GM19463 (cell line): ENCODE data around the gene PCSK6.
"Not testable (repeated sequence)": the region's sequence is repeated elsewhere in the genome, so short reads cannot be mapped to it uniquely, and the experiment has no call there.

Experiments used
- ATAC-seq: cut with Tn5 transposase; IDR thresholded peaks from one replicate; pipeline ENCODE4 v1.9.1; 2021; ENCODE audit warnings: mild to moderate bottlenecking, moderate library complexity; ENCODE audit not compliant: unreplicated experiment

Gene PCSK6

DNA sequence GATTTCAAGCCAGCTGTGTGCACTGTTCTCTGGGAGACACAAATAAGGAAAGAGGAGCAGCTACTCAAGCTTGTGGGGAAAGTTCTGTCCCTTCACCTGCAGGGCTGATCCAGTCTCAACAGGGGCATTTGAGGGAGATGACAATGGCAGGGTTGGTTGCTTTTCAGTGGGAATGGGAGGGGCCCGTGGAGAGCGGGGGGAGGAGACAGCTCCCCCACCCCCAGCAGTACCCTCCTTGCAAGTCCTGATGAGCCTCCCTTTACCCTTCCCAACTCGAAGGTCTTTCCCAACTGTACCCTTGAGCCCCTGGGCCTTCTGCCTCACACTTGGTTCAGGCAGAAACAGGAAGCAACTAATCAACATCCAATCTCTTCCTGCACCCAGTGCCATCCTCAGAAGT is 122.7 kb downstream of the PCSK6 start:
- ATAC-seq: no peak

- no peak for ATAC-seq
Observed at GRCh38 chr15:101362986-101363566, 126.4 kb downstream of the PCSK6 start.

DNA sequence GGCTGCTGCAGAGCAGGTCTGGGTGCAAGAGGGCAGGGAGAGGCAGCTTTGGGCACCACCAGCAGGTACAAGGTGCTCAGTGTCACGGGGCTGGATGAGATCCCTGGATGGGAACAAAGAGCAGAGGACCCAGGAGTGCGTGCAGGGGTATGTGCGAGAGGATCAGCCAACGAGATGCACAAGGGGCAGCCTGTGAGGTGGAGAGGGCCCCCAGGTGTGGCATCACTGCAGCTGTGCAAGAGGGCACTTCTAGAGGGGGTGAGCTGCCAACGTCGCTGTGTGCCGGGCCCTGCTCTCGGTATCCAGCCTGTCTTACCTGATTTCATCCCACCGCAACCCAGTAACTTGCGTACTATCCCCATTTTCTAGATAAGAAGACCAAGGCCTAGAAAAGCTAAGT is 127.1 kb downstream of the PCSK6 start:
- ATAC-seq: no peak

DNA sequence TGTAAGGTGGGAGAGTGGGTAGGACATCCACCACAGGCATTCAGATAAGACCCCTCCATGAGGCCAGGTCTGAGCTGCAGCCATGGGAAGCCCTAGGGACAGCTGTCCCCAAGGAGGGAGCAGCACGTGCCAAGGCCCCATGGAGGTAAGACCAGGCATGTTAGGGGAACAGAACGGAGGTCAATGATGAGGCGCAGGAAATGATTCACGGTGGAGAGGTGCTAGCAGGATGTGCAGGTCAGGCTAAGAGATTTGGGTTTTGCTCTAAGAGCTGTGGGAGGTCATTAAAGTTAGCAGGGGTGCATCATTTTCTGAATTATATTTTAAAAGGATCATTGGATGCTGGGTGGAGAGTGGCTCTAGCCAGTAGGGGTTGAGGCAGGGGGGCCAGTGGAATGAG is 128.1 kb downstream of the PCSK6 start:
- no peak for ATAC-seq

DNA sequence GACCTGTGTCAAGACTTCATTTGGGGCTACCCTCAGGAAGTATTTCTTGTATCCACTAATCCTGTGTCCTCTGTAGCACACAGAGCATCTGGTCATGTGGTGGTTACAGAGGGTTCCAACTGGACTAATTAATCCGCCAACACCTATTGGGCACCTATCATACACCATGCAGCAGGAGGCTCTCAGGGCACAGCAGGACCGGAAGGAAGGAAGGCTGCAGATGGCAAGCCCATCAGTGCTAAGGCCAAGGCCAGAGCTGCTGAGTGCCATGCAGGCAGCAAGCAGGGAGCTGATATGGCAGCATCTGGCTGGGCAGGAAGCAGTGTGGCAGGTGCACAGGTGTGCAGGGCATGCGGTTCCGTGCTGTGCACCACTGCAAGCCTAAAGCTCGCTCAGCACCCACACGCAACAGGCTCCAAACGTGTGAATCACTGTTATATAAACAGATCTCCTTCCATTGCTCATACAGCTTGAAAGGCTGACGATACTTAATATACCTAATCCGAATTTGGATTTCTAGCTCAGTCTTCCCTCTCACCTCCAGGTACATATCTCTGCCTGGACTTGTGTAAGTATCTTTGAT is 130.1 kb downstream of the PCSK6 start:
- no peak for ATAC-seq

- no peak for ATAC-seq
Observed at GRCh38 chr15:101358895-101359294, 130.6 kb downstream of the PCSK6 start.

- no peak for ATAC-seq
Observed at GRCh38 chr15:101357885-101358284, 131.6 kb downstream of the PCSK6 start.

GRCh38 chr15:101357333-101357732 is 132.2 kb downstream of the PCSK6 start:
- no peak for ATAC-seq

- not testable (repeated sequence) for ATAC-seq
Observed at GRCh38 chr15:101356512-101357172, 132.9 kb downstream of the PCSK6 start.

DNA sequence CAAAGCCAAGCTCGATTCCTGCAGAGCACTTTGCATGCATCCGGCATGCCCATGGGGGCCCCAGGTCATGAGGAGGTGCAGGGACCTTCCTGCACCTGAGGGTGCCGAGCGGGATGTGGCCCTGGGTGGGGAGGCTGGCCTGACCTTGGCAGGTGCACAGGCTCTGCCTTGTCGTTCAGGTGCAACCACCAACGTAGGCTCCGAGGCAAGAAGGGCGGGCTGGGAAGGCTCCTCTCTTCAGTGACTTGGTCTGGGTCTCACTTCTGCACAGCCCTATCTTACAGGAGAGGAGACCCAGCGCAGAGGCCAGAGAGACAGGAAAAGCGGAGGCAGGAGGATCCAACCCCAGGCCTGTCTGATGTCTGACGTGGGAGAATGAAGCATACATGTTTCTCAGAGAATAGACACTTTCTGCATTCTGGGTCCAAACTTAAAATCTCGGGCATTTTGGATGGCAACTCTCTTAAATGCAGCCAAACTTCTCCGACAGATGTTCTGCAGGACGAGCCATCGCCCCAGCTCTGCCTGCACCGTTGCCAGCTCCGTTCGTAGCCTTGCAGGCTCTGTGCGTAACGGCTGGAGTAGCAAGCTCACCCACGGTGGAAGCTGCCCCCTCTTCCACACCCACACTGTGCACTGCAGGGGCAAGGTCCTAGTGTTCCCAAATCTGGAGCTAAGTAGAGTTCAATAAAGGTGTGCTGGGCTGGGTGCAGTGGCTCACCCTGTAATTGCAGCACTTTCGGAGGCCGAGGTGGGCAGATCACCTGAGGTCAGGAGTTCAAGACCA is 133.6 kb downstream of the PCSK6 start:
- no peak for ATAC-seq

GRCh38 chr15:101354891-101355623 is 134.4 kb downstream of the PCSK6 start:
- ATAC-seq: no peak

GRCh38 chr15:101353240-101353639 is 136.3 kb downstream of the PCSK6 start:
- no peak for ATAC-seq

- no peak for ATAC-seq
Observed at GRCh38 chr15:101351736-101352135, 137.8 kb downstream of the PCSK6 start.

- no peak for ATAC-seq
Observed at GRCh38 chr15:101349047-101349951, 140.2 kb downstream of the PCSK6 start.

- no peak for ATAC-seq
Observed at GRCh38 chr15:101348643-101349042, 140.9 kb downstream of the PCSK6 start.

GRCh38 chr15:101348015-101348414 is 141.5 kb downstream of the PCSK6 start:
- ATAC-seq: no peak

DNA sequence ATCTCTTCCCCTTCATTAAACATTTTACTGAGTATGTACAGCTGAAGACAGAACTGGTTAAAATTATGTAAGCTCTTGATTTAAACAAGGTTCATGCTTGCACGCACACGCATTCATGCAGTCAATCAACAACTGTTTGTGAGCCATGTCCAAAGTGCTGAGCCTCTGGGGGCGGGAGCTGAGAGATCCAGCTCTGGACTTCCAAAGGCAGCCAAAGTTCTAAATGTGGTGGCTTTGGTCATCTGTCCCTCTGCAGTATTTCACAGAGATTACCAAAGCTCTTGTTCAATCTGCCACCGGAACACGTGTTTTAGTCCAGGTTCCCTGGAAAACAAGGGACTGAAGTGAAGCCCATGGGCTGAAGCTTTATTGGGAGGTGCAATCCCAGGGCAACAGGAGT is 142.1 kb downstream of the PCSK6 start:
- ATAC-seq: no peak

DNA sequence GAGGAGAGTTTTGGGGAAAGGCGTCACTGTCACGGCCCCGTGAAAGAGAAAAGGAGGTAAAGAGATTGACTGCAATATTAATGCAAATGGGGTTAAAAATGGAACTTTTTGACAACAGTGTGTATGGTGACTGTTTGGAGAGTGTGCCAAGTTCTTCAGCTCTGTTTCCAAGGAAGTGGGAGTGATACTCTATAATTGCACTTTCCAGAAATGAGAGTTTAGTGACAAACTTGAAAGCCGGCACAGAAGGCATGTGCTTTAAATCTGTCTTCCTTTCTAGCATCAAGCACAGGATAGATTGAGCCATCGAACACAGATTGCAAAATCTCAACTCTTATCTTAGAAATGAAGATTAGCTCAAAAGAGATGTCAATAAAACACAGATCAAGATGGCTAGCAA is 142.6 kb downstream of the PCSK6 start:
- no peak for ATAC-seq

DNA sequence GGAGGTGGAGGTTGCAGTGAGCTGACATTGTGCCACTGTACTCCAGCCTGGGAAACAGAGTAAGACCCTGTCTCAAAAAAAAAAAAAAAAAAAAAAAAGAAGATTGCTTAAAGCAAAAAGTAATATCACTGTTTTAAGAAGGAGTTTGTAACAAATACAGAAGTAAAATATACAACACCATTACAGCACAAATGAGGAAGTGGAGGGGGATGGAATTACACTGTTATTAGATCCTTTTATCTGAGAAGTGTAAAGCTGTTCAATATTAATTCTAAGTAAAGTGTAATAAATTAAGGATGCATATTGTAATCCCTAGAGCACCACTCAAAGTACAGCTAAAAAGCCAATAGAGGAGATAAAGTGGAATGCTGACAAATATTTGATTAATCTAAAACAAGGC is 147.5 kb downstream of the PCSK6 start:
- ATAC-seq: no peak

DNA sequence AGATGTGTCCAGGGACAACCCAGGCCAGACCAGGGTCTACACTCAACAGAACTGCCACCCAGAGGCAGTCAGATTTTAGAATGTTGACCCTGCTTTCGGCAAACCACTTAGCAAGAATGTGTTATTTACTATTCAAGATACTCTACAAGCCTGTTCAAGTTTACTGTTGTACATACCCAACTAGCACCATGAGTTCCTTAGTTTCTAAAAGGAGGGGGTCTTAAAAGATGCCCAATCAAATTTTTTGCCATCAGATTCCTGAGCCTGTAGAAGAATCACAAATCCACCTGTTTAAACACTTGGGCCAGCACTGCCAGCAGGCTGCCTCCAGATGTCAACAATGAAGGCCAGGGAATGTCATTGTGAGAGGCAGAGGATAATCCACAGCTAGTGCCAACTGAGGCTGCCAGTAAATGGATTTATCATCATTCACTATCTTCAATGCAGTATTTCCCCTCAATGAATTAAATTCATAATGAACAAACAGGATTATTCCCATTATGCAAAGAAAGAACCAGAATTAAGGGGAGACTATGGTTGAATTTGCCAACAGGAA is 150.9 kb downstream of the PCSK6 start:
- ATAC-seq: no peak
